LoVo (cell line): ENCODE measurements around the gene NR2C2.
"Not testable (repeated sequence)": the region's sequence is repeated elsewhere in the genome, so short reads cannot be mapped to it uniquely, and the experiment has no call there.

Source experiments
- DNase-seq: peaks from one replicate; pipeline ENCODE4 v3.0.0-alpha.2; 2016; ENCODE audit warnings: low spot score

NR2C2 gene

GRCh38 chr3:14947100-14947885, at the start of gene NR2C2:
NR2C2 (plus strand) TSS chr3:14947583; CDS start chr3:15003915, 56,332 bp downstream.
- peak; percentile 82 for DNase-seq

- DNase-seq = no peak
Observed at GRCh38 chr3:14898929-14899328, 48.5 kb upstream of the NR2C2 start.

- no peak for DNase-seq
Observed at GRCh38 chr3:14899993-14900618, 47.3 kb upstream of the NR2C2 start.

GRCh38 chr3:14900881-14901873, 46.2 kb upstream of the NR2C2 start:
- DNase-seq = no peak

DNA sequence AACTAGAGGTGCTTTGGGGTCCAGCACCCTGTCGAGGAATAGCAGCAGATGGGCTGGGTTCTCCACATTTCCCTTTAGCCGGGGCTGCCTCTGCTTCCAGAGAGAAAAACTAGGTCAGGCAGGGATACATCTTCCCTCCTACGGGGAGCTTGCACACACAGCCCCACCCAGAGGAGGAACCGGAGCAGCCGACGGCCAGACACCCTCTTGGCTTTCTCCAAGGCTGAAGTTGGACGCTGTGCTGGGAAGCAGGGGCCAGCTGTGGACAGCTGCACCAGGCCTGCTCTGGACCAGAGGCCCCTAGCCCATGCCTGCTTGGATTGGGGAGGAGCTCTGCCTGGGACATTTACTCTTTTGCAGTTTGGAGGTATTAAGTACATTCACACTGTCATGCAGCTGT, 44.7 kb upstream of the NR2C2 start:
- DNase-seq = no peak

DNA sequence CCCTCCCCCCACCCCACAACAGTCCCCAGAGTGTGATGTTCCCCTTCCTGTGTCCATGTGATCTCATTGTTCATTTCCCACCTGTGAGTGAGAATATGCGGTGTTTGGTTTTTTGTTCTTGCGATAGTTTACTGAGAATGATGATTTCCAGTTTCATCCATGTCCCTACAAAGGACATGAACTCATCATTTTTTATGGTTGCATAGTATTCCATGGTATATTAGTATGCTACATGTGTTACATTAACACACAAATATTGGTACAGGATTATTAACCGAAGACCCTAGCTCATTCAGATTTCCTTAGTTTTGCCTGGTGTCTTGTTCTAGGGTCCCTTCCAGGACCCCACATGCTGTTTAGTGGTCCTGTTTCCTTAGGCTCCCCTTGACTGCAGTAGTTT, 43.9 kb upstream of the NR2C2 start:
- DNase-seq = not testable (repeated sequence)

DNA sequence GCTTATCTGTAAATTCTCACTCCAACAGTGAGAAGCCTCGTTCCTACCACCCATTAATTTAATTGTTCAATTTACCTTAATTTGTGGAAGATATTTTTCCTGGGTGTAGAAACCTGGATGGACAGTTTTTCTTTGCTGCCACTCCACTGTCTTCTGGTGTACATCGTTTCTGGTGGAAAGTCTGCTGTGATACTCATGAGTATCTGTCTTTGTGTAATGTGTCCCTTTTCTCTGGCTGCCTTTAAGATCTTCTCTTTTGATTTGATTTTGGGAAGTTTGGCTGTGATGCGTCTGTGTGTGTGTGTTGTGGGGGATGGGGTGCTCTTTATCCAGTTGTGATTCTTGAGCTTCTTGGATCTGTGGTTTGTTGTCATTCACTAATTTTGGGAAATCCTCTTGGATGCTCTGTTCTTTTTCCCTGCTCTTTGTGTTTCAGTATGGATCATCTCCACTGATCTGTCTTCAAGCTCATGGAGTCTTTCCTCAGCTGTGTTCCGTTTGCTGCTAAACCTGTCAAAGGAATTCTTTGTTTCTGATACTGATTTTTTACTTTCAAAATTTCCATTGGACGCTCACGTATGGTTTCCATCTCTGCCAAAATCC, 42.2 kb upstream of the NR2C2 start:
- no peak for DNase-seq

DNA sequence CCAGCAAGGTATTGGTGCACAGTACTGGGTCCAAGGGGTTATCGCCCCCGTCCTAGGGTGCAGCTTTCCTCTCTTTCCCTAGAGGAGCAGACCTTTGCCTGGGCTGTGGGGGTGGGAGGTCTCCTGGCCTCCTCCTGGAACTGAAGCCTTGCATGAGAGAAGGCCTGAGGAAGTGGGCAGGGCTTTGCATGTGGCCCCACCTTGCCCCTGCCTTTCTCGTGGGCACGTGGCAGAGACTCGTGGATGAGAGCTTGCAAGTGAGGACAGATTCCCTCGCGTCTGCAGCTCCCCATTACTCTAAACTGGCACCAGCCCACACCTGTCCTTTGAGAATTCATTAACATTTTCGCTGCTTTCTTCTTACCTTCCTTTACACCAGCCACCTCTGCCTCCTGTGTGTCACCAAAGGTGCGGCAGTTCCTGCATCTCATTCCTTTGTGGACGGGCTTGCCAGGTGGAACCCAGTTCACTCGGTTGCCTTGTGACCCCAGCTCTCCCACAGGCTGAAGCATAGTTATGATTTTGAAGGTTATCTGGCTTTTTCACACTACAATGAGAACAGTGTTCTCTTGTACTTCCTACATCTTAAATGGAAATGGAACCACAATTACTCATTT, 40.9 kb upstream of the NR2C2 start:
- no peak for DNase-seq

DNA sequence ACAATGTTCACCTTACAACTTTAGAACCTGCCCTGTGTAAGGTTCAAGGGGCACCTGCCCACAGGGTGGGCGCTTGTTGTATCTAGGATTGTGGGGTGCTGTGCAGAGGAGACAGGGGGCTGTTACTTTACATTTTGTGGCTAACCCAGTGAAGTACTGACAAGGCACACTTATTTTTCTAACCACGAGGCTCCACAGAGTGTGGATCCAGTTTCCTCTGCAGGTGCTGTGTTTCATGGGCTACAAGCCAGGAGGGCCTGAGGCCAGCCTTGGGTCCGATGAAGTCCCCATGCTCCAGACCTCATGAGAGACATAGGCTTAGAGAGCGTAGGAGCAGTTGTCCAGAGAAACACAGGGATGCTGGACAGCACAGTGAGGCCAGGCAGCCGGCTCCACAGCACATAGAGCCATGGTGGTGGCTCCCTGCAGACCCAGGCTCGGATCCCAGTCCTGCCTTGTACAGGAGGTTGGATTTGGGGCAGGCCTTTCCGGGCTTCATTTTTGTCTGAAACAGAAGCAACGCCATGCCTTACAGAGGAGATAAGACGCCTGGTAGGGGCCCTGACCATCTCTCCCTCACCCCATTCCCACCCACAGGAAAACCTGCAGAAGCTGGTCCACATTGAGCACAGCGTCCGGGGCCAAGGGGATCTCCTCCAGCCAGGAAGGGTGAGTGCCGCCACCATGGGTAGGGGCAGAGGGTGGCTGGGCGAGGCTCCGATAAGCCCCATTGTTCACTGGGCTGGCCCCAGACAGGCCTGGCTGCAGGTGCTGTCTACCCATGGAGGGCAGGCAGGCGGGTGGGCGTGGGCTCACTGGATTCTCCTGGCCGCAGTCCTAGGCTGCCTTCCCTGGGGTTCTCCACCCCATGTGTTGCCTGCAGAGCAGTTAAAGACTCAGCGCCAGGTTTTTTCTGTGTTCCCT, 40.1 kb upstream of the NR2C2 start:
- no peak for DNase-seq

- no peak for DNase-seq
Observed at GRCh38 chr3:14909250-14909649, 38.1 kb upstream of the NR2C2 start.

DNA sequence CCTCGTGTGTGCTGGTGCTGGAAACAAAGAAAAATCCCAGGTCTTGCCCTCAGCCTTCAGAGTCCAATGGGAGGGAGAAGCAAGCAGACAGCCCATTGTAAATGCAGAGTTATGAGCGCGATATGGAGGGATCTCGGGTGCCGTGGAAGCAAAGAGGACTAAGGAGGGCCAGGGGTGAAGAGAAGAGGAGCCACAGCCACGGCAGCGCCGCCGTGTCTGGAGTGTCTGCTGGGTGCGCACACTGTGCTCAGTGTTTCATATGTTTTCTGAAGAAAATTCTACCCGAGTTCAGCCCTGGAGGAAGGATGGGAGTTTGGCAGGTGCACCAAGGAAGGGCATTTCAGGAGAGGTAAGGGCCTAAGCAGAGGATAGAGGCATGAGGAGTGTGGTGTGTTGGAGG, 35.7 kb upstream of the NR2C2 start:
- no peak for DNase-seq

- no peak for DNase-seq
Observed at GRCh38 chr3:14913071-14913925, 34.1 kb upstream of the NR2C2 start.

DNA sequence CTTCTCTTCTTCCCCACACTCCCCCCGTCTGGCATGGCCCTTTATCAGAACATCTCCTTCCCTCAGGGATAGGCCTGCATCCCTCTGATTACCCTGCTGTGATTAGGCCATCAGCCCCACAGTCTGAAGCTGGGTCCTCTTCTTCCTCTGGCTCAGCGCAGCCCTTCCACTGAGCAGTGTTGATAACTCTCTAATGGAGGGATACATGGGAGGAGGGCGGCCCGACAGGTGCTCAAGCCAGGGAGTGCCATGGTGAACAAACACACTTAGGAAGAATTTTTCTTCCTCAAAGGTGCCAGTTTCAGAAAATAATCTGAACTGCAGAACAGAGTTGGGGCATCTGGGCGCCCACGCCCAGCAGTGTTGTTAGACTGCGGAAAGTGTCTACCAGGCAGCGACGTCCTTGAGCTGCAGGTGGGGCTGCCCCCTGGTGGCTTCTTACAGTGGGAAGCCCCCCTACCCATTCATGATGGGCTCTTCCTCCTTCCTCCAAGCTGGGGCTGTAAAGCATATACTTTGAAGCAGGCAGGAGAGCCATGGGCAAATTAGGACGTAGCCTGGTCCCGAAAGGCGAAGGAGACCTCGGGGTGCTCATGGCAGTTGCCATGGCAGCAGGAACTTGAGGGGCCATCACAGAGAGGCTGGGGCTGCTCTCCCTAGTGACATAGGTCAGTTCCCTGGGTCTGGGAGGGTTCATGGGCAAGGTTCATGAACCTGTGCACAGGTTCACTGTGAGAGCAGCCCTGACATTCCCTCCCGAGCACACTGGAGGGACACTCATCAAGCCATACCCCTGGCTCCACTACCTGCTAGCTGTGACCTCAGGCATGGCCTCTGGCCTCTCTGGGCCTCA, 33.2 kb upstream of the NR2C2 start:
- no peak for DNase-seq

DNA sequence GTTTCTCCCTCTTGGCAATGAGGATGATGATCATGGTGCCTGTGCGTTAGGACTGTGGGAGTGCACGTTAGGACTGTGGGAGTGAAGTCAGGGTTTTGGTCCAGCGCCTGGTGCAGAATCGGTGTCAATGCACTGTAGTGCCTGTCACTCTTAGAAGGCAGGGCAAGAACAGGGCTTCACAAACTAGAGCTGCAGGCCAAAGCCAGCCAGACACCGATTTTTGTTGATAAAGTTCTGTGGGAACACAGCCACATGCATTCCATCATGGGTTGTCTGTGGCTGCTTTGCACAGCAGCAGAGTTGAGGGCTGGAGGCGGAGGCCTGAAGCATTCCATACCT, 32.6 kb upstream of the NR2C2 start:
- DNase-seq = no peak

DNA sequence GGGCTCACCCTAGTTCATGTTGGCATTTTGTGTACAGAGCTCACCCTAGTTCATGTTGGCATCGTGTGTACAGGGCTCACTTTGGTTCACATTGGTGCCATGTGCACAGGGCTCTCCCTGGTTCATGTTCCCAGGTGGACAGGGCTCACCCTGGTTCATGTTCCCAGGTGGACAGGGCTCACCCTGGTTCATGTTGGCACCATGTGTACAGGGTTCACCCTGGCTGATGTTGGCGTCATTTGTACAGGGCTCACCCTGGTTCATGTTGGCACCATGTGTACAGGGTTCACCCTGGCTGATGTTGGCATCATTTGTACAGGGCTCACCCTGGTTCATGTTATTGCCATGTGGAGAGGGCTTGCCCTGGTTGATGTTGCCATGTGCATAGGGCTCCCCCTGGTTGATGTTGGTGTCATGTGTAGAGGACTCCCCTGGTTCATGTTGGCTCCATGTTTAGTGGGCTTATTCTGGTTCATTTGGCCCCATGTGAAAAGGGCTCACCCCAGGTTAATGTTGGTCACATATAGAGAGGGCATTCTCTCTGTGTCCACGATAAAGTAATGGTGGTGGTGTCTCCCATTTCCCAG, 31.7 kb upstream of the NR2C2 start:
- no peak for DNase-seq

GRCh38 chr3:14918356-14918860, 29.0 kb upstream of the NR2C2 start:
- DNase-seq = no peak

- no peak for DNase-seq
Observed at GRCh38 chr3:14920536-14920935, 26.8 kb upstream of the NR2C2 start.

DNA sequence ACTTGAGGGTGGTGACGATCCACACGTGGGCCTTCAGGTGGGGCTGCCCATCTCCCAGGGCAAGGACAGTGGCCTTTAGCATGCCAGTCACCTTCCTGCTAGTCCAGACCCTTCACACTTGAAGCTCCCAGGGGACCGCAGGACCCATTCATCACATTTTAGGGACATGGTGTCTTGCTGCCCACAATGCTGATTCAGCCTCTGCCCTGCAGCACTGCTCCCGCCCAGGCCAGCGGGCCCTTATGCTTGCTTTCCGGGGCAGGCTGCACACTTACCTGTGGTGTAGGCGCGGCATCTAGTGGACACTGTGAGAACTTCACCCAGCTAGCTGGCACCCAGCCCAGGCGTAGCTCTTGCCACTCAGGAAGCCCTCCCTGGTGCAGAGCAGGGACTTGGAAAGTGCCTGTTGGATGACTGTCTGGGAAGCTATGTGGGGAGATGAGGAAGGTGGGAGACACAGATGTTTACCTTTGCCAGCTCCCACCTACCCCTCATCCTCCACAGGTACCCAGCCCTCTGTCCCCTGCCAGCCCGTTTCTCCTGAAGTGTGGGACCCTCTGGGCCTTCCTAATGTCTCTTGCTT, 26.3 kb upstream of the NR2C2 start:
- DNase-seq = peak; percentile 79
